Heart left ventricle (tissue), 16 donors: ENCODE results near the gene RHOB. TPM values are rescaled to one million over a fixed set of nuclear protein-coding genes. Genes with fewer than 3 reads are reported as not detected.

Source experiments
- ATAC-seq, 4 donors: fragments of 200-7000 bp; cut with Tn5 transposase; one replicate each; pipeline ENCODE4 v1.9.1; 2020 to 2022; ENCODE audit warnings: moderate library complexity in 4 of 4, mild to moderate bottlenecking in 3 of 4, moderate number of reproducible peaks in 1 of 4
- DNase-seq, 5 donors: peaks; one replicate each; pipeline ENCODE4 v3.0.0-alpha.2; 2020
- H3K27ac ChIP-seq, 12 donors: fragments of 200-600 bp; sonication (generic) in 4 of 12; one replicate each; pipeline versions ENCODE4 v1.5.0 to v1.8.0; 2016 to 2022; ENCODE audit warnings: mild to moderate bottlenecking in 2 of 12
- H3K27me3 ChIP-seq, 9 donors: fragments of 200-600 bp; sonication (generic) in 2 of 9; one replicate each; pipeline versions ENCODE4 v1.5.1 to v1.8.0; 2016 to 2022; ENCODE audit warnings: mild to moderate bottlenecking in 3 of 9
- H3K36me3 ChIP-seq, 9 donors: fragments of 200-600 bp; sonication (generic) in 2 of 9; one replicate each; pipeline versions ENCODE4 v1.5.0 to v1.8.0; 2018 to 2022; ENCODE audit warnings: mild to moderate bottlenecking in 2 of 9
- H3K4me1 ChIP-seq, 12 donors: fragments of 200-600 bp; sonication (generic) in 4 of 12; one replicate each; pipeline versions ENCODE4 v1.5.0 to v1.8.0; 2016 to 2022; ENCODE audit warnings: mild to moderate bottlenecking in 3 of 12
- H3K4me3 ChIP-seq, 12 donors: fragments of 200-600 bp; sonication (generic) in 4 of 12; one replicate each; pipeline versions ENCODE4 v1.5.0 to v1.8.0; 2017 to 2022; ENCODE audit warnings: mild to moderate bottlenecking in 9 of 12, moderate library complexity in 4 of 12
- H3K9me3 ChIP-seq, 12 donors: fragments of 200-600 bp; sonication (generic) in 4 of 12; one replicate each; pipeline versions ENCODE4 v1.5.0 to v1.8.0; 2016 to 2022; ENCODE audit warnings: mild to moderate bottlenecking in 1 of 12
- CTCF ChIP-seq, 12 donors: fragments of 200-600 bp; sonication (generic) in 4 of 12; IDR thresholded peaks; one replicate each; pipeline versions ENCODE4 v1.5.0 to v1.8.0; 2018 to 2022; ENCODE audit warnings: antibody characterized with exemption in 12 of 12, mild to moderate bottlenecking in 5 of 12
- POLR2A ChIP-seq, 2 donors: fragments of 450-650 bp; IDR thresholded peaks; one replicate each; pipeline ENCODE4 v1.6.1; 2017; ENCODE audit warnings: antibody characterized with exemption in 2 of 2, mild to moderate bottlenecking in 2 of 2, moderate library complexity in 2 of 2
- WGBS, 4 donors: extraction: QIAGEN DNeasy Blood & Tissue Kit in 2 of 4; methylation state at CpG; one replicate each; pipeline versions ENCODE4 v1.1.5 to v1.1.7; 2013 to 2018; 5-methylcytosine and 5-hydroxymethylcytosine counted together
- intact Hi-C, 10 donors: fragments of 100-400 bp; cut with DNase I; formaldehyde crosslinking; loops; one replicate each; pipeline versions ENCODE4 v1.11.1 to v1.14.2; 2022
- polyA plus RNA-seq, 2 donors: library from polyadenylated mRNA; stranded (reverse); fragments of 200-250 nt; gene quantifications; one replicate each; pipeline ENCODE4 v1.2.3, GENCODE V29; 2013
- total RNA-seq, 9 donors: library from RNA; depleted of rRNA in 2 of 9; stranded (reverse); fragments of >200 nt in 2 of 9; fragmentation: NEBNext Ultra II Directional in 3 of 9; extraction: Animal tissue kit (Norgen Biotek cat#: 25700) in 3 of 9; gene quantifications; one replicate each; pipeline versions ENCODE4 v1.1.0 to v1.2.4, GENCODE V29; 2016 to 2023
- donor health status: ischemic (EF 13 %, LVEDD 7.1; RV severe dilation, severe dysfunction).
- donor health status: healthy with polysubstance abuse.
- donor health status: DM: no; HTN: yes; CAD: no.
- donor health status: DM: no; HTN: no; CAD: no.
- donor health status: ischemic (EF 25% LVEDD 6.9; RV normal size, moderate dysfunction).
- donor health status: ischemic (EF 25% LVEDD 5.7; RV mildly dilated, moderate dysfunction).
- donor health status: healthy.
- donor health status: DM: yes; HTN: yes; CAD: no.
- donor health status: ischemic (EF 35%, LVEDD 5.7; RV mildly dilated, moderate dysfunction).
- donor health status: nonischemic (EF 11% LVEDD 7.7; RV severe dilation, severe dysfunction).
- donor health status: DM: yes; HTN: yes; CAD: no.
- donor health status: PGD.
- donor health status: ischemic (EF 29% LVEDD 5.4; RV normal size, mild dysfunction).
- donor health status: nonischemic (EF 23%, LVEDD 6.1; RV moderate dilation, normal function).

The RHOB gene
- total and polyA plus RNA-seq, 11 donors: 105 to 429 (median 169) TPM

GRCh38 chr2:20400306-20400705, 46.6 kb upstream of the RHOB start:
- Histone ChIP-seq H3K4me3 (no peak overlapping the region), H3K27me3 (no peaks in the 10 kb centered on the region), H3K27ac (no peak overlapping the region), H3K36me3 (no peaks in the 10 kb centered on the region), H3K9me3 (no peaks in the 10 kb centered on the region), H3K4me1 (no peaks in the 10 kb centered on the region)
- WGBS, 4 donors: 74 to 100% (median 94%) methylated on average over 1 of the region's 1 CpG
- DNase-seq: no peak
- no peak for TF ChIP-seq POLR2A (IDR thresholded peaks at IDR 0.05)
- no peak for TF ChIP-seq CTCF (IDR thresholded peaks at IDR 0.05)
- intact Hi-C loops: no loop called here
- ATAC-seq: no peak

- no peak for TF ChIP-seq POLR2A (IDR thresholded peaks at IDR 0.05)
- TF ChIP-seq CTCF (IDR thresholded peaks at IDR 0.05): no peak
- no peak overlapping the region for H3K27ac ChIP-seq
- no peaks in the 10 kb centered on the region for H3K36me3 ChIP-seq
- DNase-seq: no peak
- no peak for ATAC-seq
- intact Hi-C loops: no loop called here
- no peaks in the 10 kb centered on the region for H3K27me3 ChIP-seq
- no peaks in the 10 kb centered on the region for H3K4me1 ChIP-seq
- WGBS, 4 donors: 70 to 85% (median 77%) methylated on average over 3 of the region's 3 CpGs
- no peaks in the 10 kb centered on the region for H3K9me3 ChIP-seq
- no peak overlapping the region for H3K4me3 ChIP-seq
Observed at GRCh38 chr2:20400787-20401488, 45.9 kb upstream of the RHOB start.

GRCh38 chr2:20401489-20401835, 45.4 kb upstream of the RHOB start:
- DNase-seq (no peak), ATAC-seq (no peak)
- Histone ChIP-seq H3K27ac (no peak overlapping the region), H3K36me3 (no peaks in the 10 kb centered on the region), H3K27me3 (no peaks in the 10 kb centered on the region), H3K4me3 (no peak overlapping the region), H3K4me1 (no peaks in the 10 kb centered on the region), H3K9me3 (no peaks in the 10 kb centered on the region)
- intact Hi-C loops: no loop called here
- TF ChIP-seq CTCF (IDR thresholded peaks at IDR 0.05) (no peak), POLR2A (IDR thresholded peaks at IDR 0.05) (no peak)
- 84 to 93% (median 90%) methylated on average over 6 of the region's 6 CpGs for WGBS, 4 donors

GRCh38 chr2:20403774-20404312, 43.0 kb upstream of the RHOB start:
- H3K27ac ChIP-seq: peak overlapping the region in 1 of 12 donors; percentile 43
- no peak for TF ChIP-seq CTCF (IDR thresholded peaks at IDR 0.05)

More at GRCh38 chr2:20403774-20404312, 43.0 kb upstream of the RHOB start:
- WGBS, 4 donors: 77 to 88% (median 86%) methylated on average over 5 of the region's 5 CpGs
- ATAC-seq (peak in 1 of 4 donors; percentile 24), DNase-seq (no peak)
- no peaks in the 10 kb centered on the region for H3K36me3 ChIP-seq
- no peaks in the 10 kb centered on the region for H3K4me1 ChIP-seq
- H3K9me3 ChIP-seq: peaks cover 0 to 16% (median 8%) of the 10 kb centered on the region in 12 donors
- no peak overlapping the region for H3K4me3 ChIP-seq
- intact Hi-C loops: no loop called here
- no peaks in the 10 kb centered on the region for H3K27me3 ChIP-seq
